Measurements from ENCODE around the gene MSH2. TPM values are rescaled to one million over a fixed set of nuclear protein-coding genes. Genes with fewer than 3 reads are reported as not detected.
A peak's percentile ranks its signal among the peaks of the same experiment; 100 is the strongest.
"Not testable (repeated sequence)": the region's sequence is repeated elsewhere in the genome, so short reads cannot be mapped to it uniquely, and the experiment has no call there.

The MSH2 gene
- polyA plus RNA-seq (ENCODE audit: low read depth in 6 of 6) = 10 to 100 TPM; 22.9 to 33.5 (median 31.0) TPM

DNA sequence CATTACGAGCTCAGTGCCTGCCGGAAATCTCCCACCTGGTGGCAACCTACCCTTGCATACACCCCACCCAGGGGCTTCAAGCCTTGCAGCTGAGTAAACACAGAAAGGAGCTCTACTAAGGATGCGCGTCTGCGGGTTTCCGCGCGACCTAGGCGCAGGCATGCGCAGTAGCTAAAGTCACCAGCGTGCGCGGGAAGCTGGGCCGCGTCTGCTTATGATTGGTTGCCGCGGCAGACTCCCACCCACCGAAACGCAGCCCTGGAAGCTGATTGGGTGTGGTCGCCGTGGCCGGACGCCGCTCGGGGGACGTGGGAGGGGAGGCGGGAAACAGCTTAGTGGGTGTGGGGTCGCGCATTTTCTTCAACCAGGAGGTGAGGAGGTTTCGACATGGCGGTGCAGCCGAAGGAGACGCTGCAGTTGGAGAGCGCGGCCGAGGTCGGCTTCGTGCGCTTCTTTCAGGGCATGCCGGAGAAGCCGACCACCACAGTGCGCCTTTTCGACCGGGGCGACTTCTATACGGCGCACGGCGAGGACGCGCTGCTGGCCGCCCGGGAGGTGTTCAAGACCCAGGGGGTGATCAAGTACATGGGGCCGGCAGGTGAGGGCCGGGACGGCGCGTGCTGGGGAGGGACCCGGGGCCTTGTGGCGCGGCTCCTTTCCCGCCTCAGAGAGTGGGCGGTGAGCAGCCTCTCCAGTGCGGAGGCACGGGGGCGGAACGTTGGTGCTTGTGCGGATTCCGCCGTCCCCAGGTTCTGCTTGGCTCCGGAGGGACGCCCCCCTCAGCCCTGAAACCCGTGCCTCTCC lies at the start of gene MSH2:
MSH2 (plus strand) TSS at position 352 of the 804 bp plus-strand sequence; CDS start at position 388, 36 bp downstream.
- H3K36me3 Mint-ChIP-seq = peaks cover 1 to 7% of the 10 kb centered on the region in 2 donors
- peak within 1 kb of the TSS; percentile 81 to 98 (median 94) for H3K27ac Mint-ChIP-seq
- no peaks in the 10 kb centered on the region for H3K27me3 Mint-ChIP-seq
- peaks cover 27 to 41% (median 29%) of the 10 kb centered on the region in 3 donors for H3K4me1 Mint-ChIP-seq
- DNase-seq = peak; percentile 91
- peak; percentile 94 to 96 for ATAC-seq (ENCODE audit: low read depth in 2 of 2)
- peak within 1 kb of the TSS; percentile 88 to 100 (median 98) for H3K4me3 Mint-ChIP-seq
- peaks cover 0 to 4% (median 0%) of the 10 kb centered on the region in 7 donors for H3K9me3 Mint-ChIP-seq

DNA sequence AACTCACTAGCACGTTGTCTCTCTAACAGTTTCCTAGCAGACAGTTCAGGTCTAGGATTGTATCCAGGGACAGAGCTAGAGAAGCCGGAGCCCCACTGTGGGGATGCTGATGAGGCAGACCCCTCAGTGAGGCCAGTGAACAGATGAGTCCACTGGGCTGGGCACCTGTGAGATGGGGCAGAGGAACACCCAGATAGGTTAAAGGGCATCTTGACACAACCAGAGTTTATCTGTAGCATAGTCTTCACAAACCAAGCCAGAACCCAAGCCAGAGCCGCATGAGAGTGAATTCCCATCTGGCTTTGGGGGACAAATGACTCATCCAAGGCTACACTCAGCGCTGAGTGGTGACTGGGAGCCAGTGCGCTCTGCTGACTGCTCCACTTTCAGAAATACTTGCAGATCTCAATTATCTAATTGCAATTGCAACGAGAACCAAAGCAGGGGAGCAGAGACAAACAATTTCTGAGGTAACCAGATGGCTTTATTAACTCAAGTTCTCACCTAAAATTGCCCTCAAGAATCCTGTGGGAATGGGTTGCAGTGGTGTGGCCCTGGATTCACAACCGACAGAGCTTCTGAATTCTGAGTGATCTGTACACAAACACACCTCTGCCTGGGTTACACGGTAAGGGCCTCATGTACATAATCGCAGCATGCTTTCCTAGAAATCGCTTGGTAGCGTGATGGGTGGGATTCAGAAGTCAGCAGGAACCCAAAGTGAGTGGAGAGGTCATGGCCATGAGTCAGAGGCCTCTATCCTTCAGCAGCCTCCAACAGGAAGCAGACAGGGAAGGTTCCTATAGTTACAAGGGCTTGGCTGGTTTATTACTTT lies 48.7 kb upstream of the MSH2 start:
- DNase-seq = no peak
- Mint-ChIP-seq H3K9me3 (peaks cover 0 to 1% (median 0%) of the 10 kb centered on the region in 7 donors), H3K4me1 (peaks cover 0 to under 1% (median 0%) of the 10 kb centered on the region in 3 donors), H3K36me3 (peaks cover 0 to 3% of the 10 kb centered on the region in 2 donors), H3K27ac (no peak overlapping the region), H3K4me3 (no peak overlapping the region), H3K27me3 (peaks cover 0 to 3% (median 0%) of the 10 kb centered on the region in 3 donors)
- ATAC-seq (ENCODE audit: low read depth in 2 of 2) = no peak

DNA sequence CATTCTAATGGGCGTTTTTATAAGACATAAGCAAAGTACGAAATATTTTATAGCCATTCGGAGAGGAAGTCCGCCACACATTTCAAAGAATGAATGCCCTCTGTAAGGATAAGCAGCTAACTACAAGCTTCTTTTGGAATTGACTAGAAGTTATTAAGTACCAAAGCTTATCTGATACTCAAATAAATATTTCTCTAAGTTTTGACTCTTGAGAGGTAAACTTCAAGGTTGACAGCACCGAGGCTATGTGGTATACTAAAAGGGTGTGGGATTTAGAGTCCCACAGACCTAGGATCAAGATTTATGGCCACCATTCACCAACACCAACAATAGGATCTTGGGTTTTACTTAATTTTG lies 48.1 kb upstream of the MSH2 start:
- H3K36me3 Mint-ChIP-seq = peaks cover 0 to 8% of the 10 kb centered on the region in 2 donors
- no peak for ATAC-seq (ENCODE audit: low read depth in 2 of 2)
- H3K27ac Mint-ChIP-seq = no peak overlapping the region
- H3K4me3 Mint-ChIP-seq = no peak overlapping the region
- peaks cover 0 to 4% (median 0%) of the 10 kb centered on the region in 3 donors for H3K4me1 Mint-ChIP-seq
- H3K27me3 Mint-ChIP-seq = peaks cover 0 to 8% (median 0%) of the 10 kb centered on the region in 3 donors
- H3K9me3 Mint-ChIP-seq = peaks cover 0 to 4% (median 0%) of the 10 kb centered on the region in 7 donors
- no peak for DNase-seq

DNA sequence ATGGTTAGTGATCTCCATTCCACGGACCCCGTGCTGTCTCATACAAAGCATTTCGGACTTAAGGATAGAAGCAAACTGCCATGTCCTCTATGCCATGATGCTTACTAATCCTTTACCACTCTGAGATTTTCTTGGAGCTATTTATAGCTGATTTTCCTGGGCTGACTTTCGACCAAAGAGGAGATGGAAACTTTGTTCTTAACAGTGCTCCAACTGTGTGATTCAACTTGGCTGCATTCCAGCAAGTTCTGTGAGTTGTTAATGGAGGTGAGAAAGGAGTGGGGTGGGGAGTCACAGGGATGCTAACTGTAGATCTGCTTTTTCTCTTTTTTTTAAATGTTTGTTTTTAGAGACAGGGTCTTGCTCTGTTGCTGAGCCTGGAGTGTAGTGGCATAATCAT lies 45.5 kb upstream of the MSH2 start:
- Mint-ChIP-seq H3K27ac (no peak overlapping the region), H3K27me3 (peaks cover 0 to 8% (median 5%) of the 10 kb centered on the region in 3 donors)
- no peak for ATAC-seq (ENCODE audit: low read depth in 2 of 2)

DNA sequence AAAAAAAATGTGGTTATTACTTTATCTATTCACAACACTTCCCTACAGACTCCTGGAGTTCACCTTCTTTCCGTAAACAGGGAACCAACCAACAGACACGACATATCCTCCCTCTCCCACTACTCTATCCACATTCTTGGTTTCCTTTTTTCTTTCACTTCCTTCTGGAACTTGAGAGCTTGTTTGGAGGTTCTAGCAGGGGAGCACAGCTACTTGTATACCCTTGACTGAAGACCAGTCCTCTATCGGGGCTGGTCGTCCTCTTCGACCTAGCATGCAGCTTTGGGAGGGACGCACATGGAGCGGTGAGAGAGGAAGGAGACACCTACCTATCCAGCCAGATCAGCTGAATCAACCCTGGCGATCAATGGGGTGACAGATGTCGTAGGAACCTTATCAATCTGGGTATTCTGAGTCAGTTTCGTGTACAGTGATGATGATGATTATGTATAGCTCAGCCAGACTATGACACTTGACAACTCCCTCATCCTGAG lies 43.5 kb upstream of the MSH2 start:
- Mint-ChIP-seq H3K27ac (no peak overlapping the region), H3K9me3 (peaks cover 0 to 4% (median 0%) of the 10 kb centered on the region in 7 donors), H3K4me1 (peaks cover 0 to 4% (median 0%) of the 10 kb centered on the region in 3 donors), H3K4me3 (no peak overlapping the region), H3K27me3 (peaks cover 0 to 8% (median 5%) of the 10 kb centered on the region in 3 donors), H3K36me3 (peaks cover 0 to 8% of the 10 kb centered on the region in 2 donors)
- DNase-seq (no peak), ATAC-seq (ENCODE audit: low read depth in 2 of 2) (no peak)

More for the DNA sequence above, 45.5 kb upstream of the MSH2 start:
- DNase-seq = no peak
- peaks cover 0 to 4% (median 0%) of the 10 kb centered on the region in 3 donors for H3K4me1 Mint-ChIP-seq
- H3K36me3 Mint-ChIP-seq = peaks cover 0 to 8% of the 10 kb centered on the region in 2 donors
- no peak overlapping the region for H3K4me3 Mint-ChIP-seq
- peaks cover 0 to 4% (median 0%) of the 10 kb centered on the region in 7 donors for H3K9me3 Mint-ChIP-seq

DNA sequence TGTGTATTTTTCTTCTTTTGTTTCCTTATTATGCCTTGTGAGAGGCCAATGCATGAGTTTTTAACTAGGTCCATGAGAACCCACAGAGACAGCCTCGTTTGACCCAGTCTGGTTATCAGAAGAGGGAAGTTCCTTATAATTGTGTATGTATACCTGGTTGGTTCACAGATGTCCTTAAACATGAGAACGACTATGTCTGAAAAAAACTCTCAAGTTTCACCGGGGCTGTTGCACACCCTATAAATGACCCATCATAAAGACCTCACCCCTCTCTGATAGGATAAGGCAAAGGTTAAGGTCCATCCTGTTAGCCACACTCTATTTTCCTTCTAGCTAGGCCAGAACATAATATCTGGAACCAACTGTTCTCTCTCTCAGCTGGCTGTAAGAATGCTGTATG lies 42.7 kb upstream of the MSH2 start:
- Mint-ChIP-seq H3K36me3 (peaks cover 0 to 8% of the 10 kb centered on the region in 2 donors), H3K27me3 (peaks cover 0 to 8% (median 5%) of the 10 kb centered on the region in 3 donors), H3K9me3 (peaks cover 0 to 4% (median 0%) of the 10 kb centered on the region in 7 donors), H3K4me1 (peaks cover 0 to 4% (median 0%) of the 10 kb centered on the region in 3 donors), H3K27ac (peak overlapping the region in 1 of 6 donors; percentile 70), H3K4me3 (no peak overlapping the region)
- ATAC-seq (ENCODE audit: low read depth in 2 of 2) = no peak
- DNase-seq = no peak

DNA sequence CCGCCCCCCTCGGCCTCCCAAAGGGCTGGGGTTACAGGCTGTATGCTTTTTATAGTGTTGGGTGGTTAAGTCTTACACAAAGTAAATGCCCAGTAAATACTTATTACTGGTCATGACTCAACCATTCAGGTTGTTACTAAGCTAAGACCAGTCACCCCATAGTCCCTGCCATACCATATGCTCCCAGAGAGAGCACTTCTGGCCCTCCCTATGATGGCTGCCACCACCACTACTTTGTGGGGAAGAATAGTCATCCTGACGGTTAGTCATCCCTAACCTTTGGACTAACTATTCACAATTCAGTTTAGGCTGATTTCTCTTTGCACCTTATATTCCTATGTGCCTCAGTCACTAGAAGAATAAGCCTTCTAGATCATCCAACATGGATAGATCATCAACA lies 42.0 kb upstream of the MSH2 start:
- H3K27ac Mint-ChIP-seq = no peak overlapping the region

DNA sequence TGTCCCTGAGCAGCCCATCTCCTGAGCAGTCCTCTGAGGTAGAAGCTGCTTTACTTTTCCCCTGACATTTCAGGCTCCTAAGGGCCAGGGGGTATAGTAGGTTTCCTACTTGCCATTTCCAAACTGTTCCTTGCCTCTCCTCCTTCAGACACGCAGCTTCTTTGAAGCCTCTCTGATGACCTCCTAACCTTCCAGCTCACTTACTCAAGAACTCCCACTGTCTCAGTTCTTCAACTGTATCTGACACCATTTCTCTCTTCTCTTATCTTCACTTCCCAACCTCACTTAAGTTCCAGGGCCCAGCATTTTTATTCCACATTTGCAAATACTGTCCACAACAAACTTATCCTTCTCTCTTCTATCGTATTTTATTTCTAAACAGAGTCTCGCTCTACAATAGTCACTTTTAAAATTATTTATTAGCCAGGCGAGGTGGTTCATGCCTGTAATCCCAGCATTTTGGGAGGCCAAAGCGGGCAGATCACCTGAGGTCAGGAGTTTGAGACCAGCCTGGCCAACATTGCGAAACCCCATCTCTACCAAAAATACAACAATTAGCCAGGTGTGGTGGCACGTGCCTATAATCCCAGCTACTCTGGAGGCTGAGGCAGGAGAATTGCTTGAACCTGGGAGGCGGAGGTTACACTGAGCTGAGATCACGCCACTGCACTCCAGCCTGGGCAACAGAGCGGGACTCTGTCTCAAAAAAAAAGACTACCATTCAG lies 41.3 kb upstream of the MSH2 start:
- not testable (repeated sequence) for H3K27me3 Mint-ChIP-seq; H3K36me3 Mint-ChIP-seq; H3K4me1 Mint-ChIP-seq; H3K4me3 Mint-ChIP-seq; ATAC-seq (ENCODE audit: low read depth in 2 of 2); DNase-seq; H3K9me3 Mint-ChIP-seq; H3K27ac Mint-ChIP-seq

More for the DNA sequence above, 42.0 kb upstream of the MSH2 start:
- no peak for ATAC-seq (ENCODE audit: low read depth in 2 of 2)
- Mint-ChIP-seq H3K4me1 (peaks cover 0 to 4% (median 0%) of the 10 kb centered on the region in 3 donors), H3K27me3 (peaks cover 0 to 8% (median 5%) of the 10 kb centered on the region in 3 donors), H3K9me3 (peaks cover 0 to 4% (median 0%) of the 10 kb centered on the region in 7 donors), H3K36me3 (peaks cover 0 to 8% of the 10 kb centered on the region in 2 donors), H3K4me3 (no peak overlapping the region)
- DNase-seq = no peak

DNA sequence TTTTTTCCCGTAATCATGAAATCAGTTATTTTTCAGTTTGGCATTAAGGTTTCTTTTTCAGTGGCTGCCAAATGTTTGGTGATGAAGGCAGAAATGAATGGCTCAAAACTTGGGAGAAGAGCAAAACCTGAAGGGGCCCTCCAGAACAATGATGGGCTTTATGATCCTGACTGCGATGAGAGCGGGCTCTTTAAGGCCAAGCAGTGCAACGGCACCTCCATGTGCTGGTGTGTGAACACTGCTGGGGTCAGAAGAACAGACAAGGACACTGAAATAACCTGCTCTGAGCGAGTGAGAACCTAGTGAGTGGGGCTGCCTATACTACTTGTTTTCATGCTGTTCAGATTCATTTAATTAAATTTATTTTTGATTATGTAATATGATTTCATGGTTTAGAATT lies 29.2 kb upstream of the MSH2 start:
- no peak for DNase-seq
- H3K27ac Mint-ChIP-seq = no peak overlapping the region
- no peaks in the 10 kb centered on the region for H3K36me3 Mint-ChIP-seq
- no peak overlapping the region for H3K4me3 Mint-ChIP-seq
- peaks cover 12 to 13% (median 13%) of the 10 kb centered on the region in 3 donors for H3K27me3 Mint-ChIP-seq
- ATAC-seq (ENCODE audit: low read depth in 2 of 2) = no peak
- no peaks in the 10 kb centered on the region for H3K9me3 Mint-ChIP-seq
- peaks cover 0 to 3% (median 0%) of the 10 kb centered on the region in 3 donors for H3K4me1 Mint-ChIP-seq

DNA sequence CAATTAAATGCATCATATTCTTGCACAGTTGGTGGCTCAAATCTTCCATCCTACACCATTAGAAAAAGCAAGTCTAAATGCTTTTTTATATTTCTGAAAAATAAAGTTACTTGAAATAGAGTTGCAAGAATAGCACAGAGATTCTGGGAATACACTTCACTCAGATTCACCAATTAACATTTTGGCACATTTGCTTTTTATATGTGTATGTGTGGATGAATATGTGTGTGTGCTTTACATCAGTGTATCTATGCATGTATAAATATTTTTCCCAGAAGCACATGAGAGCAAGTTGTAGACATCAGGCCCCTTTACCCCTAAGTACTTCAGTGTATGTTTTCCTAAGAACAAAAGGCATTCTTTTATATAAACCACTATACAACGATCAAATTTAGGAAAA lies 27.6 kb upstream of the MSH2 start:
- no peaks in the 10 kb centered on the region for H3K36me3 Mint-ChIP-seq
- peaks cover 0 to 2% (median 0%) of the 10 kb centered on the region in 3 donors for H3K4me1 Mint-ChIP-seq
- no peak overlapping the region for H3K27ac Mint-ChIP-seq
- peaks cover 10 to 15% (median 12%) of the 10 kb centered on the region in 3 donors for H3K27me3 Mint-ChIP-seq
- ATAC-seq (ENCODE audit: low read depth in 2 of 2) (no peak), DNase-seq (no peak)
- H3K4me3 Mint-ChIP-seq = no peak overlapping the region
- no peaks in the 10 kb centered on the region for H3K9me3 Mint-ChIP-seq

DNA sequence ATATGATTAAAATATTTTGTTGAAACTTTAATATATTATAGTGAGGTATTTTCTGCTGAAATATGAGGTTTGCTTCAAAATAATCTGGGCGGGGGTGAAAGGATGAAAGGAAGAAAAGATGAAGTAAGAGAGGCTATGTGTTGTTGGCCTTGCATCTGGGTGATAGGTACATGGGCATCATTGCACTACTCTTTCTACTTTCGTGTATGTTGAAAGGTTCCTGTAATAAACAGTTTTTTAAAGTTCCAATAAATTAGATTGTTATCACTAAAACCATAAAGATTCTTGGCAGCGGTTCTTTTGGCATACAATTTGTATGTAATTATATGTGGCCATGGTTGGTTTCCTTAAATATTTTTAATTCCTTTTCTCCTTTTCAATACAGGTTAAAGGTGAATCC lies 23.6 kb upstream of the MSH2 start:
- DNase-seq (no peak), ATAC-seq (ENCODE audit: low read depth in 2 of 2) (no peak)
- H3K36me3 Mint-ChIP-seq = no peaks in the 10 kb centered on the region
- H3K4me1 Mint-ChIP-seq = no peaks in the 10 kb centered on the region
- peaks cover 0 to 9% (median 7%) of the 10 kb centered on the region in 3 donors for H3K27me3 Mint-ChIP-seq
- H3K4me3 Mint-ChIP-seq = no peak overlapping the region
- H3K27ac Mint-ChIP-seq = no peak overlapping the region
- no peaks in the 10 kb centered on the region for H3K9me3 Mint-ChIP-seq

DNA sequence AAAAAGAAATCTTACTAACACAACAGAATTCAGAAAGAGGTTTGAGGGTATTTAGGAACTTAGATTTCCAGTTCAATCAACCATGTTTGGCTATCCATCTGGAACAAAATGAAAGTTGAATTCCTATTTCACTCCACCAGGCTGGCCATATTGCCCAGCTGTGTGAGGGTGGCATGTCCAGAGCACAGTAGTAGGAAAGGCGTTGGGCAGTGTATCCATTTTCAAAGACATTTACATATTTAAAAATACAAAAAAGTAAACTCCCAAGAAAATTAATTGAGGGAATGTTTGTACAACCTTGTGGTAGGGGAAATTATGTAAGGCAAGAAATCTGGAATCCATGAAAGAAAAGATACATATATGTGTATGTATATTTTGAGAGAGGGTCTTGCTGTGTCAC lies 21.5 kb upstream of the MSH2 start:
- Mint-ChIP-seq H3K36me3 (no peaks in the 10 kb centered on the region), H3K4me1 (no peaks in the 10 kb centered on the region), H3K27ac (no peak overlapping the region), H3K9me3 (no peaks in the 10 kb centered on the region), H3K4me3 (no peak overlapping the region), H3K27me3 (peaks cover 0 to 9% (median 7%) of the 10 kb centered on the region in 3 donors)
- DNase-seq = no peak
- no peak for ATAC-seq (ENCODE audit: low read depth in 2 of 2)

DNA sequence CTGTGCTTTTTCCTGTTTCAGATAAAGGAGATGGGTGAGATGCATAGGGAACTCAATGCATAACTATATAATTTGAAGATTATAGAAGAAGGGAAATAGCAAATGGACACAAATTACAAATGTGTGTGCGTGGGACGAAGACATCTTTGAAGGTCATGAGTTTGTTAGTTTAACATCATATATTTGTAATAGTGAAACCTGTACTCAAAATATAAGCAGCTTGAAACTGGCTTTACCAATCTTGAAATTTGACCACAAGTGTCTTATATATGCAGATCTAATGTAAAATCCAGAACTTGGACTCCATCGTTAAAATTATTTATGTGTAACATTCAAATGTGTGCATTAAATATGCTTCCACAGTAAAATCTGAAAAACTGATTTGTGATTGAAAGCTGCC lies 16.4 kb upstream of the MSH2 start:
- H3K36me3 Mint-ChIP-seq = no peaks in the 10 kb centered on the region
- ATAC-seq (ENCODE audit: low read depth in 2 of 2) = no peak

More for the DNA sequence above, 16.4 kb upstream of the MSH2 start:
- H3K4me3 Mint-ChIP-seq = no peak overlapping the region
- no peak for DNase-seq
- no peak overlapping the region for H3K27ac Mint-ChIP-seq
- no peaks in the 10 kb centered on the region for H3K9me3 Mint-ChIP-seq
- no peaks in the 10 kb centered on the region for H3K4me1 Mint-ChIP-seq
- peaks cover 0 to 14% (median 12%) of the 10 kb centered on the region in 3 donors for H3K27me3 Mint-ChIP-seq
